SKM-1 (cell line): ENCODE results near the gene HOOK1.
A peak's percentile ranks its signal among the peaks of the same experiment; 100 is the strongest.
"Not testable (repeated sequence)": the region's sequence is repeated elsewhere in the genome, so short reads cannot be mapped to it uniquely, and the experiment has no call there.

Experiments
- DNase-seq: peaks from one replicate; lab custom pipeline; 2025; ENCODE audit not compliant: unreplicated experiment; lab: John Stamatoyannopoulos, UW

Gene HOOK1

DNA sequence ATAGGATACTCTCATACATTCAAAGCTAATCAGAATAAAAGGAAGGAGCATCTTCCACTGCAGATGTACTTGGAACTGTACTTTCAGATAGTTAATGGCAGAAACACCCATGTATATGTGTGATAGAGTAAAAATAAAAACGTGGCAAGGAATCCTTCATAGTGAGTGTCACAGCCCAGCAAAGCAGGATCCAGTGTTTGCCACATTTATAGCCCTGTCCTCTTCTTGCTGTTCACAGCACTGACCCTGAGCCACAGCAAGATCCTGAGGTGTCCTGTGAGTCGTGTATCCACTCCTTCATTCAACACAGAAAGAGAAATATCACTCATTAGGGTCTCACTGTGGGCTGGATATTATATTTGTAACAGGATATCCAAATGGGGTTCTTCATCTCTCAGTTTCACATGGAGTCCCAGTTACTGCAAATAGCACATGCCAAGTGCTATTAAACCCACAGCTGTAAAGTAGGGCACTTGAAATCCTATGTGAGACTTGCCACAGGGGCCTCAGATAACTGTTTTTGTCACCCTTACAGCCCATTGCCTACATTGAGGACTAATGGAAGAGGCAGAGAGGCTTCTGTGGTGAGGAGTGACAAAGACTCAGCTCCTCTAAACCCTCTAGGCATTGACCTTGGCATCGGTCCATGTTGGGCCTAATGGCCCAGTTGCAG, 70.5 kb downstream of the HOOK1 start:
- DNase-seq: no peak

DNA sequence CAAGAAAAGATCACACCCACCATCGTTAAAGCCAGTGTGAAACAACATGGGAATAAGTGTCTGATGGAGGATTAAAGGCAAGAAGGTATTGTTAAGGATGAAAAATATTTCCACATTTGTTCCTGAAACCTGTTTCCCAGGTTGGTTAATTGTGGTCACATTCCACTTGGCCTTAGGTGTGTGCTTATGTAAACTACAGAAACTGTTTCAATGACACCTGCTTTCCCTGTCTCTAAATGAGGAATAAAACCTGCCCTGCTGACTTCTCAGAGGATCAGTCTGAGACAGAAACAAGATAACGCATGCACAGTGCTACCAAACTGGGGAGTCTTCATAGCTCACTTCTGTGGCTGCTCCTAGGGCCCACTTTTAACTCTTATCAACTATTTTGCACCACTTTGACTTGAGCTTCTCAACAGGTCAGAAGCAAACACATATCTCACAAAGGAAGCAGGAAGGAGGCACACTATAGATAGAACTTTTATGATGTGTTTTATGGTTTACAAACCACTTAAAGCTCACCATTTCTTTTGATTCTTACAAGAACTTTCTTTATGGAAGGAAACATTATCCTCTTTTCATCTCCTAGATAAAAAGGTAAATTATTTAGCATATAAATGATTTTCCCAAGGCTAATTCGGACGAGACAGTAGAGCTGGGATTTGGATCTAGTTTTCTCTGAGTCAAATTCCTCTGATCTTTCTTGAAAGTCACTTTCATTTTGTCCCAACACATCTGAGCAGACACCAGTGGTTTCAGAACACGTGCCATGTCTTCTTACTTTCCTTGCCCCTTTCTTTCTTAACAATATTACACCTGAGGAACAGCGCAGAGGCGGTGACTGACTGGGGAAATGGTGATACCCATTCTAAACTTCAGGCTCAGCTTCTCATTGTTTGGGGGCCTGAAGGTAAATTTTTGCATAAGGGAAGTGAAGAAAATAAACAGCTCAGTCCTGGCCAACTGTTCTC, 78.4 kb downstream of the HOOK1 start:
- no peak for DNase-seq

- DNase-seq: no peak
Observed at GRCh38 chr1:59897165-59897564, 82.4 kb downstream of the HOOK1 start.

- no peak for DNase-seq
Observed at GRCh38 chr1:59898927-59899326, 84.2 kb downstream of the HOOK1 start.

DNA sequence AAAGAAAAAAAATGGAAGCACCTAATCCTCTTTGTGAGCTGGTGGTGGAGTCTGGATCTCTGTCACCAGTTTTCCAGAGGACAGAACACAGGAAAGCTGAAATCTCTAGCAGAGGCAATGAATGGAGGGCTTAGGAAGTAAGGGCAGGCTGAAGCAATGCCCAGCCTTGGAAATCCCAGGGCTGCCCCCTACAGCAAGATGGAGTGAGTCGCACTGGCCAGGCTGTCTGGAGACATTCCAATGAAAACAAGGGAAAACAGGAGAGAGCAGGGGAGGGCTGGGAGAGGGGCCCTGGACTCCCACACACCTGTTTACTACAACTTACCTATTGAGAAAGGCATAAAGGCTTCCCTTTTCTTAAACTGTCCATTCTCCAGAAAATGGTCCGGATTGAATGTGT, 85.9 kb downstream of the HOOK1 start:
- DNase-seq: no peak

- no peak for DNase-seq
Observed at GRCh38 chr1:59901770-59902388, 87.1 kb downstream of the HOOK1 start.

DNA sequence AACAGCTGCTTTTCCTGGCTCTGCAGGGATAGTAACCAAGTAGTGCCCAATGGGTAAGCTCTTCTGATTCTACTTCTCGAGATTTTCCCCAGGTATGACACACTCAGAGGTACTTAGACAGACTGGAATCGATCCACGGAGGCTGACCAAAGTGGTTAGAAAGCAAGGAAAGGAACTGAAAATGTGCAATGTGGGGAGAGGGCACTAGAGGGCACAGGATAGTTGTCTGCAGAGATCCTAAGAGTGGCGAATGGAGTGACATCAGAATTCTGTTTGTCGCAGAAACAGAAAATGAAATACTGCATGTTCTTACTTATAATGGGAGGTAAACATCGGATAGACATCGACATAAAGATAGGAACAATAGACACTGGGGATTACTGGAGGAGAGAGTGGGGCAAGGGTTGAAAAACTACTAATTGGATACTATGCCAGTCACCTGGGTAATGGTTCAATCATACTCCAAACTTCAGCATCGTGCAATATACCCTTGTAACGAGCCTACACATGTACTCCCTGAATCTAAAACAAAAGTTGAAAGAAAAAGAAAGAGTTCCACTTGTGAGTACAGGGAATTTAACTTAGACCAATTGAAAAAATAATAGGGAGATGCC, 88.5 kb downstream of the HOOK1 start:
- DNase-seq: peak; percentile 11

DNA sequence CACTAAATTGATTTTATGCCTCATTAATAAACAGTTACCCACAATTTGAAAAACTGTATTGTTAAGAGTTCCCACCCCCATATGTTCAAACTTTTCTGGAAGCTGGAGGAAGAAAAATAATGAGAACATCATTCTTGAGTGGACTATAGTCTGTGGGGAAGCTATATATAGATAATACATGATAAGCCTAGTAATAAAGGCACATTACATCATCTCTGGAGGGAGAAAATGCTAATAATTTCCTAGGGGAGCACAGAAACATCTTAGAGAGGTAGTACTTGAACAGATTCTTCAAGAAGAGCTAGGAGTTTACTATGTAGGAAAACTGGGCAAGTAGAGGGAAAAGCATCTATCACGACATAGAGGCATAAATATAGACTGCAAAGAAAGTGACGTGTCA, 92.2 kb downstream of the HOOK1 start:
- DNase-seq: no peak

DNA sequence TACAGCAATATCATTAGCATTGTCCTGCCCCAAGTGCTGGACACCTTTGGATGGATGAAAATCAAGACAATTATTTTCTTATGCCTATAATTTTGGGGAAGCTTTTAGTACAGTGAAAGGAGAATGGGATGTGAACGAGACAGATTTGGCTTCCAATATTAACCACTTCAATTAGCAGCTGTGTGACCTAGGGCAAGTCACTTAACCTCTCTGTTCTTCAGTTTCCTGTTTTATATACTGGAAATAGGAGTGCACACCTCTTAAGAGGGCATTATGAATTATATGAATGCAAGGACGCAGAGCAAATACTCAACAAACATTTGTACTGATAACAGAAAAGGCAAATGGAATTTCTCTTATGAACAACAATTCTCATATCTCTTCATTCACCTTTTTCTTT, 93.3 kb downstream of the HOOK1 start:
- DNase-seq: no peak

DNA sequence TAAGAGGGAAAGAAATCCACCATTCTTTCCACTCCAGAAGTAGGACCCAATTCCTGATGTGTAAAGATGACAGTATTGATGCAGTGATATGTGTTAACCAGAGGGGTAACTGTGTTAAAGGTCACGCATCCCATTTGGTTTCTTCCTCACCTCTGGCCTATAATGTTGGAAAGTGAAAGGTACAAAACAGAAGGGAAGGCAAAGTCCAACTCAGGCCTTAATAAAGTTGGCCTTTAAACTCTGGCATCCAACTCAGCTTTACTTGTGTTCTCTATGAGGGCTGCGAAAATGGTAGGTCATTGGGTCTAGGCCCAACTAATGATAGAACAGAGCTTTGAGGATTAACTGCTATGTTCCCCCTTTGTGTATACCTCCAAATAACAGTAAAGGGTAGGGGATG, 93.9 kb downstream of the HOOK1 start:
- DNase-seq: no peak

DNA sequence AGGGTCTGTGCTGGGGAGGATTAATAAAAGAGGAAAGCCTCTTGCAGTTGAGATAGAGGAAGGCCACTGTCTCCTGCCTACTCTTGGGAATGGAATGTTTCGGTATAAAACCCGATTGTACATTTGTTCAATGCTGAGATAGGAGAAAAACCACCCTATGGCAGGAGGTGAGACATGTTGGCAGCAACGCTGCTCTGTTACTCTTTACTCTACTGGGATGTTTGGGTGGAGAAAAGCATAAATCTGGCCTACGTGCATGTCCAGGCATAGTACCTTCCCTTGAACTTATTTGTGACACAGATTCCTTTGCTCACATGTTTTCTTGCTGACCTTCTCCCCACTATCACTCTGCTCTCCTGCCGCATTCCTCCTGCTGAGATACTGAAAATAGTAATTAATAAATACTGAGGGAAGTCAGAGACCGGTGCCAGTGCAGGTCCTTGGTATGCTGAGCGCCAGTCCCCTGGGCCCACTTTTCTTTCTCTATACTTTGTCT, 100.1 kb downstream of the HOOK1 start:
- not testable (repeated sequence) for DNase-seq

DNA sequence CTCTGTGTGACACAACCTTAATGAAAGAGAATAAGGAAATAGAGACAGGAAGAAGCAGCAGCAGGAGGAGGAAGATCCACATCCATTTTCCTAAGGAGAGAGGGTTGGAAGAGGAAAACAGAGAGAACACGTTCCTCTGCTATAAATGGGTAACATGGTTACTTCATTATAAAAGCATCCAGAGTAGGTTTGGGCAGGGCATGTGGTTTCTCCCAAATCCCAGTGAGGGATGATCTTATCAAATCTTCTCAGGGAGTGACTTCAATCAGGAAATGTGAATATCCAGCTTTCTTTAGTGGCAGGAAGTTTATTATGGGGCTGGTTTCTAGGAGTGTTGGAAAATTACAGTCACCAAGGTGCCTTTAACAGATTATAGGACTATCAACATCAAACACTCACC, 100.8 kb downstream of the HOOK1 start:
- no peak for DNase-seq

DNA sequence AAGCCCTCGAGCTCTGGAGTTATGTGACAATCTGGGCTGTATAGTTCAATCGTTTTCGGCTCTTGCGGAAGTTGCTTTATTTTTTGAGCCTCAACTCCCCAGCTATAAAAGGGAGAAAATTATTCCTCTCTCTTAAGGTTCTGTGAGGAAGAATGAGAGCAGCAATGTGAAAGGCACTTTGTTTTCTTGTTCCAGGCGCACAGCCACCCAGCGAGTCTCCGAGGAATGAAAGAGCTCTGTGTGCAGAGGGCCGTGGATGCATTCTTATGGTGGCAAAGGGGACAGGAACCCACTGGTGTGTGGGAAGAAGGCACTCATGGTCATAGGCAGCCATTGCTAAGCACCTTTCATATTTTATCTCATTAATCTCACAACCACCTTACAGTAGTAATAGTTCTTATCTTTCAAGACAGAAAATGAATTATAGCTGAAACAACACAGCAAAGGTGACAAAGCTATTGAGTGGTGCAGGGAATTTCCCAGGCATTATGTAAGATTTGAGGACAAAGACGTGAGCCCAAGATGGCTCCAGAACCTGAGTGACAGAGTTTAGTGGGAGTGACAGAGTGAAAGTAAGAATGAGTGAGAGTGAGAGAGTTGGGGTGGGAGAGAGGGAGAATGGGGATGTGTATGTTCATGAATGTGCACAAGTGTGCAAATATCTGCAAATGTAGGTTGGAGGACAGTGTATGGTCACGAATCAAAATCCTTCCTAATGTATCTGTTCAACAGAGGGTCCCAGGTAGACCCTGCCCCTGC, 102.5 kb downstream of the HOOK1 start:
- DNase-seq: no peak

GRCh38 chr1:59917785-59918180, 103.0 kb downstream of the HOOK1 start:
- DNase-seq: no peak

DNA sequence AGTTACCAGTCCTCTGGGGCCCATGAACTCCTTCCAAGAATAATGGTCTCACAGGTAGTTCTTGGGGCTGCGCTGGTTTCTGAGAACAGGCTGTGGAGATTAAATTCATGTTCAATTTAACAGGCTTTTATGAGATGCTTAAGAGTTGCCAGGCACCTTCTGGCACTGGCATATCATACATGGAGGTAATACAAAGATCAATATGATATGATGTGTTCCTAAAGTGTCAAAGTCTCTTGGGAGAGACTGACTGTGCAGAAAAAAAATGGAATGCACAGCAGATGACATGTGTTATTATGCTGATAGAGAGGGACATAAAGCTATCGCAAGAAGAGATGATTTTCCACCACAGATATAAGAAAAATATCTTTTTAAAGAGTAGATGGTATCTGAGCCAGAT, 105.0 kb downstream of the HOOK1 start:
- DNase-seq: no peak

DNA sequence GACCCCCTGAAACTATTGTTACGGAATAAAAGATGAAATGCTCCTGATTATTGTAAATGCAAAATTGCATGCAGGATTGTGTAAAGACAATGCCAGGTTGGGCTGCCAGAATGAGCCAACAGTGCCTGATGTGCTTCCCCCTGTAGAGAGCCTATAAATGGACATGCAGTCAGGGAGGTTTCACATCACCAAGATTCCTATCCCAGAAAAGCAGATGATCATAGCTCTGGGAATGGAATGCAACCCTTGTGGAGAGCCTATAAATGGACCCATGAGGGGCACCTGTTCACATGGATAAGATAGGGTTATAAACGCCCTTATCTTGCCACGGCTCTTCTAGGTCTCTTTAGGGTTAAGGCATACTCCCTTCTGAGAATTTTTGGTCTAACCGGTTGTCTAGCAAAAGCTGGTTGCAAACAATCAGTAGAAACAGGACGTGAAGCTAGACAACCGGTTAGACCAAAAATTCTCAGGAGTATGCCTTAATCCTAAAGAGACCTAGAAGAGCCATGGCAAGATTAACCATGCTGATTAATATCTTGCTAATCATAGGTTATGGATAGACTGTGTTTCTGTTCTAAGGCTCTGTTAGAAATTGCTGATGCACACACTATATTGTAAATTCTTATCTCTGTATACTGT, 106.6 kb downstream of the HOOK1 start:
- not testable (repeated sequence) for DNase-seq

- no peak for DNase-seq
Observed at GRCh38 chr1:59924653-59925052, 109.9 kb downstream of the HOOK1 start.
